ENCODE data around the gene LIMK1. TPM values are rescaled to one million over a fixed set of nuclear protein-coding genes. Genes with fewer than 3 reads are reported as not detected.

LIMK1 gene
- total RNA-seq, 1 donor from 2014 or later: 178 TPM

- no peak for DNase-seq
- Mint-ChIP-seq H3K36me3 (ENCODE audit: unreplicated experiment) (no peaks in the 10 kb centered on the region), H3K4me3 (ENCODE audit: unreplicated experiment) (no peak overlapping the region), H3K4me1 (ENCODE audit: low read depth, unreplicated experiment) (no peaks in the 10 kb centered on the region), H3K27me3 (ENCODE audit: unreplicated experiment) (no peaks in the 10 kb centered on the region), H3K27ac (ENCODE audit: unreplicated experiment) (no peak overlapping the region), H3K9me3 (ENCODE audit: unreplicated experiment) (peaks cover 2% of the 10 kb centered on the region)
- TF ChIP-seq, protein P1, sequence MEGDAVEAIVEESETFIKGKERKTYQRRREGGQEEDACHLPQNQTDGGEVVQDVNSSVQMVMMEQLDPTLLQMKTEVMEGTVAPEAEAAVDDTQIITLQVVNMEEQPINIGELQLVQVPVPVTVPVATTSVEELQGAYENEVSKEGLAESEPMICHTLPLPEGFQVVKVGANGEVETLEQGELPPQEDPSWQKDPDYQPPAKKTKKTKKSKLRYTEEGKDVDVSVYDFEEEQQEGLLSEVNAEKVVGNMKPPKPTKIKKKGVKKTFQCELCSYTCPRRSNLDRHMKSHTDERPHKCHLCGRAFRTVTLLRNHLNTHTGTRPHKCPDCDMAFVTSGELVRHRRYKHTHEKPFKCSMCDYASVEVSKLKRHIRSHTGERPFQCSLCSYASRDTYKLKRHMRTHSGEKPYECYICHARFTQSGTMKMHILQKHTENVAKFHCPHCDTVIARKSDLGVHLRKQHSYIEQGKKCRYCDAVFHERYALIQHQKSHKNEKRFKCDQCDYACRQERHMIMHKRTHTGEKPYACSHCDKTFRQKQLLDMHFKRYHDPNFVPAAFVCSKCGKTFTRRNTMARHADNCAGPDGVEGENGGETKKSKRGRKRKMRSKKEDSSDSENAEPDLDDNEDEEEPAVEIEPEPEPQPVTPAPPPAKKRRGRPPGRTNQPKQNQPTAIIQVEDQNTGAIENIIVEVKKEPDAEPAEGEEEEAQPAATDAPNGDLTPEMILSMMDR (IDR thresholded peaks at IDR 0.05; ENCODE audit: partially characterized antibody, unreplicated experiment): no peak
Observed at GRCh38 chr7:74126220-74126880, 42.7 kb downstream of the LIMK1 start.

- H3K9me3 Mint-ChIP-seq (ENCODE audit: unreplicated experiment): peaks cover 2% of the 10 kb centered on the region
- no peak for DNase-seq
- no peaks in the 10 kb centered on the region for H3K36me3 Mint-ChIP-seq (ENCODE audit: unreplicated experiment)
- no peaks in the 10 kb centered on the region for H3K4me1 Mint-ChIP-seq (ENCODE audit: low read depth, unreplicated experiment)
- H3K27me3 Mint-ChIP-seq (ENCODE audit: unreplicated experiment): no peaks in the 10 kb centered on the region
- H3K27ac Mint-ChIP-seq (ENCODE audit: unreplicated experiment): no peak overlapping the region
- H3K4me3 Mint-ChIP-seq (ENCODE audit: unreplicated experiment): no peak overlapping the region
- TF ChIP-seq, protein P1 (IDR thresholded peaks at IDR 0.05; ENCODE audit: partially characterized antibody, unreplicated experiment): no peak
Observed at GRCh38 chr7:74129887-74130286, 46.3 kb downstream of the LIMK1 start.

DNA sequence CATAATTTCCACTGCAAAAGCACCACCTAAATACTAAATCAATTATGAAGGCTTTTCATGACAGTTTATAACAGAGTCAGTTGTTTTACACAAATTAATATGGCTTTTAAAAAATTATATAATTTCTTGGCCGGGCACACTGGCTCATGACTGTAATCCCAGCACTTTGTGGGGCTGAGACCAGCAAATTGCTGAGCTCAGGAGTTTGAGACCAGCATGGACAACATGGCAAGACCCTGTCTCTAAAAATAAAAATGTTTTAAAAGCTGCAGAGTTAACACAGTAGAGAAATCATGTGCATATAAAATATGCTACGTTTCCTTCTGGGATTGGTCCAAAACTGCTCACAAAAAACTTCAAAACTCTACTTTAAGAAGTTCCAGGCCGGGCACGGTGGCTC is 46.9 kb downstream of the LIMK1 start:
- Mint-ChIP-seq H3K36me3 (ENCODE audit: unreplicated experiment) (no peaks in the 10 kb centered on the region), H3K27ac (ENCODE audit: unreplicated experiment) (no peak overlapping the region), H3K27me3 (ENCODE audit: unreplicated experiment) (no peaks in the 10 kb centered on the region), H3K9me3 (ENCODE audit: unreplicated experiment) (peaks cover 2% of the 10 kb centered on the region), H3K4me3 (ENCODE audit: unreplicated experiment) (no peak overlapping the region), H3K4me1 (ENCODE audit: low read depth, unreplicated experiment) (no peaks in the 10 kb centered on the region)
- TF ChIP-seq, protein P1 (IDR thresholded peaks at IDR 0.05; ENCODE audit: partially characterized antibody, unreplicated experiment): no peak
- DNase-seq: no peak

- Mint-ChIP-seq H3K4me3 (ENCODE audit: unreplicated experiment) (no peak overlapping the region), H3K27ac (ENCODE audit: unreplicated experiment) (no peak overlapping the region), H3K27me3 (ENCODE audit: unreplicated experiment) (peaks cover under 1% of the 10 kb centered on the region)
Observed at GRCh38 chr7:74134117-74134620, 50.6 kb downstream of the LIMK1 start.

More at GRCh38 chr7:74134117-74134620, 50.6 kb downstream of the LIMK1 start:
- peaks cover 1% of the 10 kb centered on the region for H3K4me1 Mint-ChIP-seq (ENCODE audit: low read depth, unreplicated experiment)
- no peak for DNase-seq
- no peaks in the 10 kb centered on the region for H3K36me3 Mint-ChIP-seq (ENCODE audit: unreplicated experiment)
- H3K9me3 Mint-ChIP-seq (ENCODE audit: unreplicated experiment): no peaks in the 10 kb centered on the region
- TF ChIP-seq, protein P1 (IDR thresholded peaks at IDR 0.05; ENCODE audit: partially characterized antibody, unreplicated experiment): no peak

All from glutamatergic neuron (in vitro differentiated cells).